Prostate gland (tissue), 2 donors: ENCODE measurements around the gene PLTP. TPM values are rescaled to one million over a fixed set of nuclear protein-coding genes. Genes with fewer than 3 reads are reported as not detected.

Source experiments
- DNase-seq: peaks from one replicate; pipeline ENCODE4 v3.0.0-alpha.2; 2019; ENCODE audit warnings: low spot score
- H3K27ac ChIP-seq, 2 donors: fragments of 200-600 bp; sonication (generic); 2 replicates each; pipeline ENCODE4 v1.5.1; 2017 to 2019
- H3K27me3 ChIP-seq: fragments of 200-600 bp; sonication (generic); replicated peaks from 2 replicates; pipeline ENCODE4 v1.5.1; 2019; ENCODE audit not compliant: insufficient read depth
- H3K36me3 ChIP-seq, 2 donors: fragments of 200-600 bp; sonication (generic); 1 replicate in 1 of 2; 2 replicates in 1 of 2; pipeline versions ENCODE4 v1.5.1 to v1.8.1; 2017 to 2019
- H3K4me1 ChIP-seq: fragments of 200-600 bp; sonication (generic); replicated peaks from 2 replicates; pipeline ENCODE4 v1.5.1; 2019
- H3K4me3 ChIP-seq, 2 donors: fragments of 200-600 bp; sonication (generic); 2 replicates each; pipeline ENCODE4 v1.5.1; 2017 to 2019
- H3K9me3 ChIP-seq: fragments of 200-600 bp; sonication (generic); 2 replicates; pipeline ENCODE4 v1.5.1; 2017
- CTCF ChIP-seq, 4 experiments: fragments of 200-600 bp in 2 of 4; fragments of 450-650 bp in 2 of 4; sonication (generic) in 2 of 4; IDR thresholded peaks; 1 replicate in 3 of 4; 2 replicates in 1 of 4; pipeline ENCODE4 v1.5.1; 2016 to 2019; ENCODE audit warnings: antibody characterized with exemption in 4 of 4, mild to moderate bottlenecking in 2 of 4, moderate library complexity in 2 of 4
- POLR2A ChIP-seq: fragments of 450-650 bp; IDR thresholded peaks from one replicate; pipeline ENCODE4 v1.6.1; 2016; ENCODE audit warnings: antibody characterized with exemption, mild to moderate bottlenecking
- POLR2AphosphoS5 ChIP-seq: sonication (generic); formaldehyde crosslinking; IDR thresholded peaks from one replicate; pipeline ENCODE4 v1.6.1; 2017; ENCODE audit warnings: antibody characterized with exemption
- WGBS: methylation state at CpG from one replicate; pipeline ENCODE4 v1.1.5; 2018; 5-methylcytosine and 5-hydroxymethylcytosine counted together
- intact Hi-C: fragments of 100-400 bp; cut with DNase I; formaldehyde crosslinking; loops from one replicate; pipeline ENCODE4 v1.14.2; 2022
- total RNA-seq, 2 donors: library from RNA; depleted of rRNA; stranded (reverse); fragments of >200 nt; gene quantifications; one replicate each; pipeline ENCODE4 v1.1.0, GENCODE V29; 2016

PLTP gene
- total RNA-seq, 2 donors from 2014 or later: 29.4 to 101 TPM

- Histone ChIP-seq H3K4me1 (peaks cover 14% of the 10 kb centered on the region), H3K27ac (peak overlapping the region; percentile 65 to 70), H3K9me3 (no peaks in the 10 kb centered on the region), H3K36me3 (no peaks in the 10 kb centered on the region), H3K27me3 (no peaks in the 10 kb centered on the region), H3K4me3 (peak overlapping the region; percentile 60 to 73)
- WGBS: 12% methylated on average over 13 of the region's 13 CpGs
- no peak for DNase-seq
- no peak for TF ChIP-seq CTCF (IDR thresholded peaks at IDR 0.05)
- TF ChIP-seq POLR2A: no peak
- no peak for TF ChIP-seq POLR2AphosphoS5
- intact Hi-C loops: loop anchor here (5.0 kb wide), 1 partner anchor 36 kb away; no protein-coding TSS in a partner anchor
These were observed 54.1 kb downstream of the PLTP start for GRCh38 chr20:45857882-45858216.

GRCh38 chr20:45857114-45857881, 54.7 kb downstream of the PLTP start, which contains the start of the genes ACOT8 and ZSWIM3:
Gene ACOT8 (minus strand): TSS chr20:45857392. CDS start chr20:45857315, 77 bp downstream.
Gene ZSWIM3 (plus strand): TSS chr20:45857614. CDS start chr20:45857826, 212 bp downstream.
- intact Hi-C loops: loop anchor here (5.0 kb wide), 1 partner anchor 35 kb away; no protein-coding TSS in a partner anchor
- 0% methylated on average over 36 of the region's 36 CpGs for WGBS
- peak; percentile 100 for DNase-seq
- TF ChIP-seq CTCF (IDR thresholded peaks at IDR 0.05) (peak in 1 of 4 experiments; percentile 3), POLR2A (peak; percentile 39), POLR2AphosphoS5 (peak; percentile 99)
- H3K4me3 ChIP-seq: peak within 1 kb of the TSS; percentile 60 to 73
- H3K27me3 ChIP-seq: no peaks in the 10 kb centered on the region
- H3K36me3 ChIP-seq: no peaks in the 10 kb centered on the region
- peaks cover 14% of the 10 kb centered on the region for H3K4me1 ChIP-seq
- H3K9me3 ChIP-seq: no peaks in the 10 kb centered on the region
- peak within 1 kb of the TSS; percentile 65 to 70 for H3K27ac ChIP-seq

GRCh38 chr20:45853484-45853883, 58.5 kb downstream of the PLTP start:
- intact Hi-C loops: no loop called here
- Histone ChIP-seq H3K4me1 (peaks cover 14% of the 10 kb centered on the region), H3K36me3 (peaks cover 0 to 4% of the 10 kb centered on the region in 2 donors), H3K9me3 (no peaks in the 10 kb centered on the region), H3K4me3 (no peak overlapping the region), H3K27me3 (no peaks in the 10 kb centered on the region), H3K27ac (no peak overlapping the region)
- TF ChIP-seq CTCF (IDR thresholded peaks at IDR 0.05) (no peak), POLR2AphosphoS5 (no peak), POLR2A (no peak)
- no peak for DNase-seq
- 57% methylated on average over 2 of the region's 2 CpGs for WGBS

- no peak overlapping the region for H3K4me3 ChIP-seq
- TF ChIP-seq POLR2A: no peak
- no peak for TF ChIP-seq POLR2AphosphoS5
- no peak for TF ChIP-seq CTCF (IDR thresholded peaks at IDR 0.05)
- intact Hi-C loops: no loop called here
- H3K9me3 ChIP-seq: no peaks in the 10 kb centered on the region
- H3K27me3 ChIP-seq: no peaks in the 10 kb centered on the region
- DNase-seq: no peak
- 87% methylated on average over 6 of the region's 6 CpGs for WGBS
- H3K36me3 ChIP-seq: peaks cover 0 to 12% of the 10 kb centered on the region in 2 donors
- no peak overlapping the region for H3K27ac ChIP-seq
- peaks cover 14% of the 10 kb centered on the region for H3K4me1 ChIP-seq
These were observed 59.6 kb downstream of the PLTP start for GRCh38 chr20:45852326-45852725.

GRCh38 chr20:45851501-45851900, 60.5 kb downstream of the PLTP start:
- peaks cover 0 to 12% of the 10 kb centered on the region in 2 donors for H3K36me3 ChIP-seq
- intact Hi-C loops: no loop called here
- no peak for DNase-seq
- no peak overlapping the region for H3K27ac ChIP-seq
- H3K4me3 ChIP-seq: no peak overlapping the region
- TF ChIP-seq POLR2A (no peak), CTCF (IDR thresholded peaks at IDR 0.05) (no peak), POLR2AphosphoS5 (no peak)
- H3K9me3 ChIP-seq: no peaks in the 10 kb centered on the region
- no peaks in the 10 kb centered on the region for H3K27me3 ChIP-seq
- H3K4me1 ChIP-seq: peaks cover 14% of the 10 kb centered on the region
